Colonic mucosa (tissue), 4 donors: Measurements from ENCODE around the gene PPT1. TPM values are rescaled to one million over a fixed set of nuclear protein-coding genes. Genes with fewer than 3 reads are reported as not detected.

Experiments used
- DNase-seq: peaks from one replicate; pipeline ENCODE4 v3.0.0-alpha.2; 2020
- H3K27ac ChIP-seq: fragments of 200-600 bp; one replicate; pipeline ENCODE4 v1.8.0; 2021
- H3K27me3 ChIP-seq: fragments of 200-600 bp; one replicate; pipeline ENCODE4 v1.8.0; 2021
- H3K36me3 ChIP-seq: fragments of 200-600 bp; one replicate; pipeline ENCODE4 v1.8.0; 2021
- H3K4me1 ChIP-seq: fragments of 200-600 bp; one replicate; pipeline ENCODE4 v1.8.0; 2021; ENCODE audit warnings: mild to moderate bottlenecking
- H3K4me3 ChIP-seq: fragments of 200-600 bp; one replicate; pipeline ENCODE4 v1.8.0; 2021
- H3K9ac ChIP-seq, 2 donors: one replicate each; pipeline ENCODE4 v1.7.0; 2013; ENCODE audit warnings: control low read depth in 2 of 2, low read depth in 2 of 2, low read length in 2 of 2
- H3K9me3 ChIP-seq: fragments of 200-600 bp; one replicate; pipeline ENCODE4 v1.8.0; 2021
- CTCF ChIP-seq: fragments of 200-600 bp; IDR thresholded peaks from one replicate; pipeline ENCODE4 v1.8.0; 2022; ENCODE audit warnings: antibody characterized with exemption, mild to moderate bottlenecking
- intact Hi-C: fragments of 100-400 bp; cut with DNase I; formaldehyde crosslinking; loops from one replicate; pipeline ENCODE4 v1.14.1; 2022
- total RNA-seq, 2 donors: library from RNA; stranded (reverse); fragmentation: NEBNext Ultra II Directional in 1 of 2; extraction: Animal tissue kit (Norgen Biotek cat#: 25700) in 1 of 2; gene quantifications; one replicate each; pipeline ENCODE4 v1.2.1, GENCODE V29; 2021
- donor health status: healthy.
- donor health status: DM: no; HTN: no; CAD: no.
- donor health status: DM: no; HTN: no; CAD: no.

PPT1 gene
- total RNA-seq, 2 donors from 2014 or later = 25.7 to 37.7 TPM

- Histone ChIP-seq H3K4me1 (no peaks in the 10 kb centered on the region), H3K27ac (no peak overlapping the region), H3K4me3 (no peak overlapping the region), H3K9me3 (no peaks in the 10 kb centered on the region), H3K27me3 (no peaks in the 10 kb centered on the region), H3K36me3 (no peaks in the 10 kb centered on the region), H3K9ac (no peak overlapping the region)
- intact Hi-C loops = no loop called here
- TF ChIP-seq CTCF = peak; percentile 70
- DNase-seq = peak; percentile 64
Measured at GRCh38 chr1:40078512-40079333, 18.3 kb downstream of the PPT1 start.

- Histone ChIP-seq H3K9ac (peak overlapping the region in 1 of 2 donors; percentile 9), H3K27me3 (no peaks in the 10 kb centered on the region), H3K27ac (no peak overlapping the region), H3K4me3 (no peak overlapping the region), H3K9me3 (no peaks in the 10 kb centered on the region), H3K4me1 (no peaks in the 10 kb centered on the region), H3K36me3 (peaks cover 7% of the 10 kb centered on the region)
- no peak for TF ChIP-seq CTCF
- DNase-seq = no peak
- intact Hi-C loops = no loop called here
Measured at GRCh38 chr1:40076895-40077312, 20.1 kb downstream of the PPT1 start.

GRCh38 chr1:40075266-40075665 is 21.8 kb downstream of the PPT1 start:
- H3K27me3 ChIP-seq = no peaks in the 10 kb centered on the region
- H3K36me3 ChIP-seq = peaks cover 16% of the 10 kb centered on the region
- no peak for DNase-seq
- H3K9me3 ChIP-seq = no peaks in the 10 kb centered on the region
- no peak for TF ChIP-seq CTCF
- H3K4me3 ChIP-seq = no peak overlapping the region
- no peak overlapping the region for H3K27ac ChIP-seq
- intact Hi-C loops = no loop called here
- no peaks in the 10 kb centered on the region for H3K4me1 ChIP-seq
- no peak overlapping the region for H3K9ac ChIP-seq

GRCh38 chr1:40073062-40073461 is 24.0 kb downstream of the PPT1 start:
- TF ChIP-seq CTCF = no peak
- Histone ChIP-seq H3K9me3 (no peaks in the 10 kb centered on the region), H3K36me3 (peaks cover 27% of the 10 kb centered on the region), H3K4me1 (no peaks in the 10 kb centered on the region), H3K9ac (no peak overlapping the region), H3K27ac (no peak overlapping the region), H3K4me3 (no peak overlapping the region), H3K27me3 (no peaks in the 10 kb centered on the region)
- intact Hi-C loops = no loop called here
- no peak for DNase-seq

GRCh38 chr1:40072142-40072541 is 24.9 kb downstream of the PPT1 start:
- TF ChIP-seq CTCF = no peak
- intact Hi-C loops = no loop called here
- Histone ChIP-seq H3K27ac (no peak overlapping the region), H3K27me3 (no peaks in the 10 kb centered on the region), H3K36me3 (peaks cover 28% of the 10 kb centered on the region), H3K4me1 (no peaks in the 10 kb centered on the region), H3K4me3 (no peak overlapping the region), H3K9ac (no peak overlapping the region), H3K9me3 (no peaks in the 10 kb centered on the region)
- DNase-seq = no peak
